ENCODE measurements around the gene CALML5. TPM values are rescaled to one million over a fixed set of nuclear protein-coding genes. Genes with fewer than 3 reads are reported as not detected.

The CALML5 gene
- total and polyA plus RNA-seq, 9 of the 15 experiments (the other 6 are each of a cell fraction or from before 2014, with no cell fraction given), result not detected

GRCh38 chr10:5479481-5480161 lies 19.7 kb downstream of the CALML5 start (continued):
- TF ChIP-seq GMEB1 (CRISPR knock-in tag; IDR thresholded peaks at IDR 0.05) (no peak), DLX4 (CRISPR knock-in tag; IDR thresholded peaks at IDR 0.05) (no peak), ZBTB7A (IDR thresholded peaks at IDR 0.05; ENCODE audit: borderline replicate concordance, control insufficient read depth, low read depth, low read length) (peak; percentile 35; the same call in 1 of the 2 replicates), CTCFL (IDR thresholded peaks at IDR 0.05; ENCODE audit: borderline replicate concordance, insufficient read depth, low read depth, low read length, poor library complexity, severe bottlenecking) (no peak), TAF1 (IDR thresholded peaks at IDR 0.05; ENCODE audit: control insufficient read depth, extremely low read depth, insufficient read depth, low read length, severe bottlenecking) (peak; percentile 39), RBM39 (optimal IDR thresholded peaks at IDR 0.05; ENCODE audit: low read depth, low read length) (no peak), ZNF239 (CRISPR knock-in tag; IDR thresholded peaks at IDR 0.05) (no peak), NFATC3 (IDR thresholded peaks at IDR 0.05) (no peak), TFAM (CRISPR knock-in tag; conservative IDR thresholded peaks at IDR 0.05) (no peak), GTF3C2 (IDR thresholded peaks at IDR 0.05; ENCODE audit: borderline replicate concordance, extremely low read depth, insufficient read length) (no peak), SREBF2 (CRISPR knock-in tag; IDR thresholded peaks at IDR 0.05) (no peak), DACH1 (IDR thresholded peaks at IDR 0.05; ENCODE audit: partially characterized antibody) (no peak), SPI1 (IDR thresholded peaks at IDR 0.05; ENCODE audit: borderline replicate concordance, low read depth, low read length) (no peak), NFYB (IDR thresholded peaks at IDR 0.05; ENCODE audit: extremely low read depth, insufficient read length) (no peak), KAT8 (IDR thresholded peaks at IDR 0.05; ENCODE audit: low read depth) (no peak), NR2F6 (CRISPR knock-in tag; IDR thresholded peaks at IDR 0.05) (no peak)
